Ovary (tissue), 3 donors: ENCODE data around the gene USP47.

Experiments used
- CTCF ChIP-seq, 3 donors: fragments of 450-650 bp in 2 of 3; fragments of 200-600 bp in 1 of 3; IDR thresholded peaks; one replicate each; pipeline versions ENCODE4 v1.5.1 to v1.8.0; 2016 to 2022; ENCODE audit warnings: antibody characterized with exemption in 3 of 3, mild to moderate bottlenecking in 1 of 3
- POLR2A ChIP-seq: fragments of 450-650 bp; IDR thresholded peaks from one replicate; pipeline ENCODE4 v1.6.1; 2017; ENCODE audit warnings: antibody characterized with exemption, mild to moderate bottlenecking, moderate library complexity
- donor health status: DM: no; HTN: no; CAD: no.

GRCh38 chr11:11844272-11844671 is 2.5 kb downstream of the USP47 start:
- TF ChIP-seq POLR2A (no peak), CTCF (IDR thresholded peaks at IDR 0.05) (no peak)
